H1 (cell line): Measurements from ENCODE around the gene ZP2.

ENCODE experiments used
- POLR2A ChIP-seq, 2 experiments: IDR thresholded peaks; 1 replicate in 1 of 2; 2 replicates in 1 of 2; pipeline ENCODE4 v1.6.1; 2011; ENCODE audit warnings: low read depth in 2 of 2, low read length in 2 of 2, mild to moderate bottlenecking in 2 of 2; ENCODE audit errors: control extremely low read depth in 1 of 2
- TF ChIP-seq, protein P1 (sequence below), 3 experiments: IDR thresholded peaks; 1 replicate in 2 of 3; 2 replicates in 1 of 3; pipeline versions ENCODE4 v1.5.1 to v1.6.1; 2011; ENCODE audit warnings: low read length in 3 of 3, mild to moderate bottlenecking in 3 of 3, inconsistent platforms in 2 of 3, low read depth in 1 of 3, moderate library complexity in 1 of 3; ENCODE audit not compliant: insufficient read depth in 1 of 3; ENCODE audit errors: control extremely low read depth in 1 of 3
- TF ChIP-seq, protein P2 (sequence below): IDR thresholded peaks from 2 replicates; pipeline ENCODE4 v1.6.1; 2012; ENCODE audit warnings: inconsistent platforms

DNA sequence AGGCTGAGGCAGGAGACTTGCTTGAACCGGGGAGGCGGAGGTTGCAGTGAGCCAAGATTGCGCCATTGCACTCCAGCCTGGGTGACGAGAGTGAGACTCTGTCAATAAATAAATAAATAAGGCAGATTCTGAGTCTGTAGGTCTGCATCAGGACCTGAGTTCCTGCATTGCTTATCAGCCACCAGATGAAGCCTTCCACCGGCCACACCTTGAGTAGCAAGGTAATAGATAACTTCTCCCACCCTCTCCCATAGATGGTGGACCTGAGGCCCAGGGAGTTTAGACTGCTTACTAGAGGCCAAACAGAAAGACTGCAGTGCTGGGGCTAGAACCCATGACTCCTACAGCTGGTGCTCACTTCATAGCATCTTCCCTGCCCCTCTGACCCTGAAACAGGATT is 22.1 kb downstream of the ZP2 start:
- TF ChIP-seq, protein P1, sequence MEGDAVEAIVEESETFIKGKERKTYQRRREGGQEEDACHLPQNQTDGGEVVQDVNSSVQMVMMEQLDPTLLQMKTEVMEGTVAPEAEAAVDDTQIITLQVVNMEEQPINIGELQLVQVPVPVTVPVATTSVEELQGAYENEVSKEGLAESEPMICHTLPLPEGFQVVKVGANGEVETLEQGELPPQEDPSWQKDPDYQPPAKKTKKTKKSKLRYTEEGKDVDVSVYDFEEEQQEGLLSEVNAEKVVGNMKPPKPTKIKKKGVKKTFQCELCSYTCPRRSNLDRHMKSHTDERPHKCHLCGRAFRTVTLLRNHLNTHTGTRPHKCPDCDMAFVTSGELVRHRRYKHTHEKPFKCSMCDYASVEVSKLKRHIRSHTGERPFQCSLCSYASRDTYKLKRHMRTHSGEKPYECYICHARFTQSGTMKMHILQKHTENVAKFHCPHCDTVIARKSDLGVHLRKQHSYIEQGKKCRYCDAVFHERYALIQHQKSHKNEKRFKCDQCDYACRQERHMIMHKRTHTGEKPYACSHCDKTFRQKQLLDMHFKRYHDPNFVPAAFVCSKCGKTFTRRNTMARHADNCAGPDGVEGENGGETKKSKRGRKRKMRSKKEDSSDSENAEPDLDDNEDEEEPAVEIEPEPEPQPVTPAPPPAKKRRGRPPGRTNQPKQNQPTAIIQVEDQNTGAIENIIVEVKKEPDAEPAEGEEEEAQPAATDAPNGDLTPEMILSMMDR (IDR thresholded peaks at IDR 0.05; ENCODE audit: control extremely low read depth in 1 of 3, insufficient read depth in 1 of 3, low read depth in 1 of 3, low read length in 3 of 3) = no peak
- TF ChIP-seq, protein P2, sequence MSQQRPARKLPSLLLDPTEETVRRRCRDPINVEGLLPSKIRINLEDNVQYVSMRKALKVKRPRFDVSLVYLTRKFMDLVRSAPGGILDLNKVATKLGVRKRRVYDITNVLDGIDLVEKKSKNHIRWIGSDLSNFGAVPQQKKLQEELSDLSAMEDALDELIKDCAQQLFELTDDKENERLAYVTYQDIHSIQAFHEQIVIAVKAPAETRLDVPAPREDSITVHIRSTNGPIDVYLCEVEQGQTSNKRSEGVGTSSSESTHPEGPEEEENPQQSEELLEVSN = no peak
- no peak for TF ChIP-seq POLR2A (IDR thresholded peaks at IDR 0.05; ENCODE audit: control extremely low read depth in 1 of 2, low read depth in 2 of 2, low read length in 2 of 2)
